ENCODE measurements around the gene GRK5.

Gene GRK5

GRCh38 chr10:119290301-119291048 lies 83.1 kb downstream of the GRK5 start:
- CTCF ChIA-PET = interaction anchor here (0.6 to 2.8 kb wide), 2 partner anchors 32 to 84 kb away, joined by 3 to 9 read pairs; partner anchors contain the start of gene GRK5
- no peak for DNase-seq (ENCODE audit: extremely low spot score)
- POLR2A ChIA-PET = no interaction called here
- no peak for TF ChIP-seq FOXM1 (IDR thresholded peaks at IDR 0.05; ENCODE audit: borderline replicate concordance)
- no peak for TF ChIP-seq SUZ12 (IDR thresholded peaks at IDR 0.05)
- no peak for TF ChIP-seq LEF1 (IDR thresholded peaks at IDR 0.05; ENCODE audit: borderline replicate concordance)
- TF ChIP-seq HDGF (IDR thresholded peaks at IDR 0.05; ENCODE audit: borderline replicate concordance) = no peak
- TF ChIP-seq FOXA1 (IDR thresholded peaks at IDR 0.05) = no peak
- no peak for TF ChIP-seq PKNOX1 (IDR thresholded peaks at IDR 0.05)
- no peak for TF ChIP-seq TARDBP (IDR thresholded peaks at IDR 0.05)
- no peak for TF ChIP-seq ELF4 (IDR thresholded peaks at IDR 0.05)
- TF ChIP-seq L3MBTL2 (conservative IDR thresholded peaks at IDR 0.05) = no peak
- no peak for TF ChIP-seq CTBP1 (IDR thresholded peaks at IDR 0.05; ENCODE audit: borderline replicate concordance)
- no peak for TF ChIP-seq NFRKB (IDR thresholded peaks at IDR 0.05)

DNA sequence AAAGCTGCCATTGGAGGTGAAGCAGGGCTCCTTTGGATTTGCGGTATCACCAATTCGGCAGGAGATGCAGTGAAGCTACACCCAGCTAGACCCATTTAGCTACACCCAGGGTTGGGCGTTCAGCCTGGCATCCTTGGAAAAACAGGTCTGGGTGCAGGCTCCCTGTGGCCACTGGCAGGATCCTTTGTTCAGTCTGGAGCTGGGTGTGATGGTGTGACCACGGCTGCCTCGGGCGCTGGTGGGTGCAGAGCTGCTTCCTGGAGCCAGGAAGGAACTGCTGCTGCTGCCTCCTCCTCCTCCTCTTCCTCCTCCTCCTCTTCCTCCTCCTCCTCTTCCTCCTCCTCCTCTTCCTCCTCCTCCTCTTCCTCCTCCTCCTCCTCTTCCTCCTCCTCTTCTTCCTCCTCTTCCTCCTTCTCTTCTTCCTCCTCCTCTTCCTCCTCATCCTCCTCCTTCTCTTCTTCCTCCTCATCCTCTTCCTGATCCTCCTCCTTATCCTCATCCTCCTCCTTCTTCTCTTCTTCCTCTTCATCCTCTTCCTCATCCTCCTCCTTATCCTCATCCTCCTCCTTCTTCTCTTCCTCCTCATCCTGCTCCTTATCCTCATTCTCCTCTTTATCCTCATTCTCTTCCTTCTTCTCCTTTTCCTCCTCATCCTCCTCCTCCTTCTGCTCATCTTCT lies 84.0 kb downstream of the GRK5 start:
- DNase-seq (ENCODE audit: extremely low spot score) = no peak
- ChIA-PET CTCF (no interaction called here), POLR2A (no interaction called here)
- TF ChIP-seq FOXM1 (IDR thresholded peaks at IDR 0.05; ENCODE audit: borderline replicate concordance) (no peak), PKNOX1 (IDR thresholded peaks at IDR 0.05) (no peak), FOXK2 (IDR thresholded peaks at IDR 0.05) (no peak), SUZ12 (IDR thresholded peaks at IDR 0.05) (no peak), NFRKB (IDR thresholded peaks at IDR 0.05) (no peak), ZNF384 (IDR thresholded peaks at IDR 0.05) (no peak), SP1 (IDR thresholded peaks at IDR 0.05) (no peak), LEF1 (IDR thresholded peaks at IDR 0.05; ENCODE audit: borderline replicate concordance) (no peak), CTBP1 (IDR thresholded peaks at IDR 0.05; ENCODE audit: borderline replicate concordance) (no peak), FOXA1 (IDR thresholded peaks at IDR 0.05) (no peak)

DNA sequence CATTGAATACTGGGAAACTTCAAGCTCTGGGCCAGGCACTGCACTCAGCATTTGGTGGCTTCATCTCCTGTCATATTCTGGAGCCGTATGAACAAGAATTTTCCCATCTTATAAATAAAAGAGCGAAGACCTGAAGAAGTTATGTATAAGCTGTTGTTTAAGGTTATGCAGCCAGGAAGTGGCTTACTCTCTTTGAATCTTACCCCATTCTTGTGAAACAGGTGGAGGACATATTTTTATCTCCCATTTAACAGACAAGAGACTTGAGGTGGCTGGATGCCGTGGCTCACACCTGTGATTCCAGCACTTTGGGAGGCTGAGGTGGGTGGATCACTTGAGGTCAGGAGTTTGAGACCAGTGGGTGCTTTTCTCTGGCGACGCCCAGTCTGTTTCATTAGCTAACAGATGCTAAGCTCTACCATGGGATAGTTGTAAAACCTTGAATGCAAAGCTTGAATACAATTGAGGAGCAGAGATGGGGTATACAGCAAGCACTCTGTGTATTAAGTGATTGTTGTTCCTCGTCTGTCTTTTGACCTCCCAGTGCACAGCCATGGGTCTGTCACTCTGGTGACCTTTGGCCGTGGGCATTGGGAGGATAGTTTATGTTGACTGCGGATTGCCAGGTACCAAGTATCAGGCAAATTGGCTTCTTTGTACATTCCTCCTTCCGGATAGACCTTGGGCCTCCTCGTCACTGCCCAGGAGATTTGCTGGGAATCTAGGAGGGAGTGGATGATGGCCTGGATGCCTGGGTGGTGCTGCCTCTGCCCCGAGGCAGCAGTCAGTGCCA lies 85.8 kb downstream of the GRK5 start:
- no peak for TF ChIP-seq SUZ12 (IDR thresholded peaks at IDR 0.05)
- TF ChIP-seq FOXM1 (IDR thresholded peaks at IDR 0.05; ENCODE audit: borderline replicate concordance) = no peak
- TF ChIP-seq FOXA1 (IDR thresholded peaks at IDR 0.05) = no peak
- TF ChIP-seq ARNT (IDR thresholded peaks at IDR 0.05) = no peak
- no peak for TF ChIP-seq SP1 (IDR thresholded peaks at IDR 0.05)
- no peak for TF ChIP-seq LEF1 (IDR thresholded peaks at IDR 0.05; ENCODE audit: borderline replicate concordance)
- TF ChIP-seq NFRKB (IDR thresholded peaks at IDR 0.05) = no peak
- TF ChIP-seq ZNF384 (IDR thresholded peaks at IDR 0.05) = no peak
- TF ChIP-seq BHLHE40 (IDR thresholded peaks at IDR 0.05; ENCODE audit: borderline replicate concordance) = no peak
- TF ChIP-seq ELF4 (IDR thresholded peaks at IDR 0.05) = no peak
- no peak for TF ChIP-seq FOXK2 (IDR thresholded peaks at IDR 0.05)
- no peak for TF ChIP-seq L3MBTL2 (conservative IDR thresholded peaks at IDR 0.05)
- DNase-seq (ENCODE audit: extremely low spot score) = no peak
- ChIA-PET POLR2A (no interaction called here), CTCF (interaction anchor here (0.7 kb wide), 1 partner anchor 86 kb away, joined by 5 read pairs; no protein-coding TSS in a partner anchor)

- ChIA-PET CTCF (no interaction called here), POLR2A (interaction anchor here (1.5 kb wide), 1 partner anchor 90 kb away, joined by 3 read pairs; no protein-coding TSS in a partner anchor)
- no peak for DNase-seq (ENCODE audit: extremely low spot score)
- TF ChIP-seq CTBP1 (IDR thresholded peaks at IDR 0.05; ENCODE audit: borderline replicate concordance) (no peak), SUZ12 (IDR thresholded peaks at IDR 0.05) (no peak), BHLHE40 (IDR thresholded peaks at IDR 0.05; ENCODE audit: borderline replicate concordance) (no peak), NFRKB (IDR thresholded peaks at IDR 0.05) (no peak), FOXK2 (IDR thresholded peaks at IDR 0.05) (no peak), ARNT (IDR thresholded peaks at IDR 0.05) (no peak), ZNF384 (IDR thresholded peaks at IDR 0.05) (no peak), FOXA1 (IDR thresholded peaks at IDR 0.05) (no peak), PKNOX1 (IDR thresholded peaks at IDR 0.05) (no peak), HDGF (IDR thresholded peaks at IDR 0.05; ENCODE audit: borderline replicate concordance) (no peak), FOXM1 (IDR thresholded peaks at IDR 0.05; ENCODE audit: borderline replicate concordance) (no peak), ELF4 (IDR thresholded peaks at IDR 0.05) (no peak), LEF1 (IDR thresholded peaks at IDR 0.05; ENCODE audit: borderline replicate concordance) (no peak), TARDBP (IDR thresholded peaks at IDR 0.05) (no peak)
These were observed 89.3 kb downstream of the GRK5 start for GRCh38 chr10:119296703-119297102.

DNA sequence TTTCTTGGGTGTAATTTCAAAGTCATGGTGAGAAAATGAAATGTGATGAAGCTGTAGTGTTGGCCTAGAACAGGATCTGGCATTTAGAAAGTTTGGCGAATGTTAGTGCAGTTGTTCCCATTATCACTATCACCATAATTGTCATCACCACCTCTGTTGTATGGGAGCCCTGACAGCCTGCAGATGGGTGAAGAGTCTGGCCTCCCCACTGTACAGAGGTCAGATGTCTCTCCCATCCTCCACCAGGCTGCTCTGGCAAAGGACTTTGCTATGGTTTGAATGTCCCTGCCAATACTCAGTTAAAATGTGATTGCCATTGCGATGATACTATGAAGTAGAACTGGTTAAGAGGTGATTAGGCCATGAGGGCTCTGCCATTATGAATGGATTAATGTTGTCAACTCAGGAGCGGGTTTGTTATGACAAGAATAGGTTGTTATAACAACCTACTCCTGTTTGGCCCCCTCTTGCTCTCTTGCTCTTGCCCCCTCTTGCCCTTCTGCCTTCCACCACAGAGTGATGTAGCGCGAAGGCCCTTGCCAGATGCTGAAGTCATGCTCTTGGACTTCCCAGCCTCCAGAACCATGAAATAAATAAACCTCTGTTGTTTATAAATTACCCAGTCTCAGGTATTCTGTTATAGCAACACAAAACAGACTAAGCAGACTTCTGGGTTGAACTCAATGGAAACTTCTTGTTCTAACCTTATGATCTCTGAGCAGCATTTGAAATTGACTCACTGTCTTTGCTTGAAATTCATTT lies 90.0 kb downstream of the GRK5 start:
- no peak for DNase-seq (ENCODE audit: extremely low spot score)
- ChIA-PET CTCF (no interaction called here), POLR2A (interaction anchor here (1.5 kb wide), 1 partner anchor 91 kb away, joined by 3 read pairs; no protein-coding TSS in a partner anchor)
- TF ChIP-seq FOXM1 (IDR thresholded peaks at IDR 0.05; ENCODE audit: borderline replicate concordance) (no peak), FOXK2 (IDR thresholded peaks at IDR 0.05) (no peak), ELF4 (IDR thresholded peaks at IDR 0.05) (no peak), L3MBTL2 (conservative IDR thresholded peaks at IDR 0.05) (no peak), SP1 (IDR thresholded peaks at IDR 0.05) (no peak), ARNT (IDR thresholded peaks at IDR 0.05) (no peak)

Data from HEK293T (cell line).